Cortex of kidney (tissue), 1 donor: ENCODE data around the gene CYP26C1.

ENCODE experiments used
- DNase-seq: peaks from one replicate; lab custom pipeline; 2025; lab: John Stamatoyannopoulos, UW

CYP26C1 gene, protein sequence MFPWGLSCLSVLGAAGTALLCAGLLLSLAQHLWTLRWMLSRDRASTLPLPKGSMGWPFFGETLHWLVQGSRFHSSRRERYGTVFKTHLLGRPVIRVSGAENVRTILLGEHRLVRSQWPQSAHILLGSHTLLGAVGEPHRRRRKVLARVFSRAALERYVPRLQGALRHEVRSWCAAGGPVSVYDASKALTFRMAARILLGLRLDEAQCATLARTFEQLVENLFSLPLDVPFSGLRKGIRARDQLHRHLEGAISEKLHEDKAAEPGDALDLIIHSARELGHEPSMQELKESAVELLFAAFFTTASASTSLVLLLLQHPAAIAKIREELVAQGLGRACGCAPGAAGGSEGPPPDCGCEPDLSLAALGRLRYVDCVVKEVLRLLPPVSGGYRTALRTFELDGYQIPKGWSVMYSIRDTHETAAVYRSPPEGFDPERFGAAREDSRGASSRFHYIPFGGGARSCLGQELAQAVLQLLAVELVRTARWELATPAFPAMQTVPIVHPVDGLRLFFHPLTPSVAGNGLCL

GRCh38 chr10:93059975-93060886 is at the start of gene CYP26C1:
TSS of gene CYP26C1 (plus strand) at chr10:93060798. CDS start at chr10:93061264, 466 bp downstream.
- DNase-seq, result no peak

DNA sequence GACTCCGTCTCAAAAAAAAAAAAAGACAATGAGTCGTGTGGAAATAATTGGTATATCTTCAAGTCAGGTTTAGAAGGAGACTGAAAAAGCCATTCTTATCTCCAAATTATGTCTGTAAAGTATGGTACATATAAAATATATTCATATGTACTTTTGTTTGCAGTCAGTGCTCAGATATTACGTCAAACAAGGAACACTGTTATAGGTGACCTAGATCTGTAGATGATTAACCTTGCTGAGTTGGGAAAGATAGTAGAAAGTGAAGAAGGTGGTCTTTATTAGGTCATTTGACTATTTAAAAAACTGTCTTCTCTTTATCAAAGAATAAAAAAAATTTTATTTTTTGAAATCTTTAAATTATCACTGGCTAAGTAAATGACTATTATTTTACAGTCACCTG is 44.9 kb upstream of the CYP26C1 start:
- DNase-seq, result no peak

GRCh38 chr10:93023013-93023650 is 37.5 kb upstream of the CYP26C1 start:
- DNase-seq, result no peak

DNA sequence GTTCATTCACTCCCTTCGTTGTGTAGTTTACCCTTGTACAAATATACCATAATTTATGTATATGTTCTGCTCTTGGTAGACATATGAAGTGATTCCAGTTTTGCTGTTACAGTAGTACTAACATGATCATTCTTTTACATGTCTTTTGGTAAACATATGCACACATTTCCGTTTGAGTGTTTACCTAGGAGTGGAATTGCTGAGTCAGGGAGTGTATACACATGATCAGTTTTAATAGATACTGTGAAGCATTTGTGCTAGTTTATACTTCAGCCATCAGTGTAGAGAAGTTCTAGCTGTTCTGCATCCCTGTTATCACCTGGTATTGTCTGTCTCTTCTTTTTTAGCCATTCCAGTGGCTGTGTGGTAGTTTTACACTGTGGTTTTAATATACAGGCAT is 34.5 kb upstream of the CYP26C1 start:
- no peak for DNase-seq

DNA sequence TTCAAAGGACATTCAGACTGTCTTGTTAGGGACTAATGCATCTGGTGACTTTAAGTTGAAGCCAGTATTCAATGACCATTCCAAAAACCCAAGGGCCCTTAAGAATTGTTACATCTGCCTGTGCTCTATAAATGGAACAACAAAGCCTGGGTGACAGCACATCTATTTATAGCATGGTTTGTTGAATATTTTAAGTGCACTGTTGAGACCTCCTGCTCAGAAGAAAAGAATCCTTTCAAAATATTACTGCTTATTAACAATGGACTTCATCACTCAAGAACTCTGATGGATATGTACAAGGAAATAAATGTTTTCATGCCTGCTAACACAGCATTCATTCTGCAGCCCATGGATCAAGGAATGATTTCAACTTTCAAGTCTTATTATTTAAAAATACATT is 33.1 kb upstream of the CYP26C1 start:
- no peak for DNase-seq

GRCh38 chr10:93028883-93029282 is 31.7 kb upstream of the CYP26C1 start:
- no peak for DNase-seq

DNA sequence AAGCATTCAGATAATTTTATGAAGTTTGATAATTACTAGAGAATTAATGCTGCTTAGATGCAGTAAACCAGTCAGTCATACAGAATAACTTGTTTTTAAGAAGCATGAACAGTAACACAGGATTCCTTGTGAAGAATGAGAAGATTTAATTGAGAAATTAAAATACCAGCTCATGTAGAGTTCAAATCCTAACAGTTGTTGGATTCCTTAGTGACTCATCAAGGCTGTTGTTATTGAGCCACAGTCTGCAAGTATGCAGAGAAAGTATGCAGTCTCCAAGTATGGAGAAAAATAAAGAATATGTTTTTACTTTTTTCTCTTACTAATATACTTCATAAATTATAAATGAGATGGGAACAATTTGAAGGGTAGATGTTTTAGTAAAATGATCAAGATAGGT is 30.2 kb upstream of the CYP26C1 start:
- DNase-seq, result no peak

DNA sequence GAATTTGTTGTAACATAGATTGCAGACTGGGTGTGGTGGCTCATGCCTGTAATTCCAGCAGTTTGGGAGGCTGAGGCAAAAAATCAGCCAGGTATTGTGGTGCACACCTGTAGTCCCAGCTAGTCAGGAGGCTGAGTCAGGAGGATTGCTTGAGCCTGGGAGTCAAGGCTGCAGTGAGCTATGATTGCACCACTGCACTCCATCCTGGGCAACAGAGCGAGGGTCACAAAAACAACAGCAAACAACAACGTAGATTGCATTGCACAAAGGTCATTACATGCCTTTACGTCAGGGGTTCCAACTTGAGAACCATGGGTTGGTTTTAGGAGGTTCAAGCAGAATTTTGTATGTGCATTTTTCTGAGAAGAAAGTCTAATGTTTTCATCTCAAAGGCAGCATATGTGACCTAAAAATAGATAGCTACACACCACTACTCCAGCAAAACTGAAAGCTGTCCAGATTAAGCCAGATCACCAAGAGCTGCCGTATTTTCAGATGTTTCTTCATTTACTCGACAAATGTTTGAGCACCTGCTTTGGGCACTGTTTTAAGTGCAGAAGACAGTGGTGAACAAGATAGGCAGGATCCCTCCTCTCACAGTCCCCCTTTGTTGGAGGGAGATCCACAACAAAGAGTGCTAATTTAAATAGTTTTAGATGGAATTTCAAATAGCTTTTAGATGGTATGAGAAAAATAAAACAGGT is 28.3 kb upstream of the CYP26C1 start:
- DNase-seq, result no peak

- no peak for DNase-seq
Measured at GRCh38 chr10:93032809-93033137, 27.8 kb upstream of the CYP26C1 start.

DNA sequence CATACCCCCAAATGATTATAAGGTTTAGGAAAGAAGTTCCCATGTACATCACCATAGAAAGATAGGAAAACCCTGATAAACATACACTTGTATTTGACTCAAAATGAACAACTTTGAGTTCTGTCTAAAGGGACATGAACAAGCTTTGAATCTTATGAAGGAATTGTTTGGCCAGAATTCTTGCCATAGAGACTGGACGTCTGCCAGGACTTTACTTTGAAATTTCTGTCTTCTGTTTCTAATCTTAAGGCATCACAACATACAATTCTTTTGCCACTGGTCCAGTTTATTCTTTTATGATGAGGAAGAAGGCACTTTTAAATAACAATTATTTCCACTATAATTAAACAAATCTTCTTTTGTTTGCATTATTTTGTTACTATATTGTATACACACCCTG is 26.2 kb upstream of the CYP26C1 start:
- DNase-seq, result no peak

DNA sequence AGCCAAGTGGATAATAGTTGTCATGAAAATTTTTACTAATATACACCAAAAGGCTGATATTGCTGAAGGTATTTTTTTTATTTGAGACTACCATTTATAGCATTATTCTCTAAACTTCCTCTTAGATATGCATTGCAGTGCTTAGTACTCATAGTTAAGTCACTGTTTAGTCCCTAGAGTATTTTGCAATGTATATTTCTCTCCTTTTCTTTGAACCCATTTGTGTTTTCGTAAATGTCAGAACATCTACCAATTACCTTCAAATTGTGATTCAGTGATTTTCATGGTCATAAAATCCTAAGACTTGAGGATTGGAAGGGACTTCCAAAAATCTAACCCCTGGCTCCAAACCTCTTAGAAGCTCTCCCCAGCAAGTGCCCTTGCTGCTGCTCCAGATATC is 21.5 kb upstream of the CYP26C1 start:
- DNase-seq, result no peak

DNA sequence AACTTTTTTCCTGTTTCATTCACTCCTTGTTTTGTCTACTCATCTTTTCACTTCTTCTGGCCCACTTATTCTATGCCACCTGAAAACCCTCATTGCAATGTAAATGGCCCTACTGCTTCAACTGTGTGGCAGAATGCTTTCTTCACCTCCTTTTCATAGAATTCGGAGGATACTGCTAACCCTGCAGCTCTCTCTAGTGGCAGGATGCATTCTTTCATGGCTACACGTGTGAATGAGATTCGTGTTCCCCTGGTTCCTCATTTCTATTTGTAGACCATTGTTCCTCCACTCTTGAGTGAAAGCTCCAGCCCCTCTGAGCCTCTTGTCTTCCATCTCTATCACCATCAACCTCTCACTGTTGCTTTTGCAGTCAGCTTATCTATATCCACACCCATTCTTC is 20.9 kb upstream of the CYP26C1 start:
- DNase-seq, result no peak

- DNase-seq, result no peak
Measured at GRCh38 chr10:93054486-93054885, 6.1 kb upstream of the CYP26C1 start.

GRCh38 chr10:93058139-93058538 is 2.5 kb upstream of the CYP26C1 start:
- DNase-seq, result no peak

DNA sequence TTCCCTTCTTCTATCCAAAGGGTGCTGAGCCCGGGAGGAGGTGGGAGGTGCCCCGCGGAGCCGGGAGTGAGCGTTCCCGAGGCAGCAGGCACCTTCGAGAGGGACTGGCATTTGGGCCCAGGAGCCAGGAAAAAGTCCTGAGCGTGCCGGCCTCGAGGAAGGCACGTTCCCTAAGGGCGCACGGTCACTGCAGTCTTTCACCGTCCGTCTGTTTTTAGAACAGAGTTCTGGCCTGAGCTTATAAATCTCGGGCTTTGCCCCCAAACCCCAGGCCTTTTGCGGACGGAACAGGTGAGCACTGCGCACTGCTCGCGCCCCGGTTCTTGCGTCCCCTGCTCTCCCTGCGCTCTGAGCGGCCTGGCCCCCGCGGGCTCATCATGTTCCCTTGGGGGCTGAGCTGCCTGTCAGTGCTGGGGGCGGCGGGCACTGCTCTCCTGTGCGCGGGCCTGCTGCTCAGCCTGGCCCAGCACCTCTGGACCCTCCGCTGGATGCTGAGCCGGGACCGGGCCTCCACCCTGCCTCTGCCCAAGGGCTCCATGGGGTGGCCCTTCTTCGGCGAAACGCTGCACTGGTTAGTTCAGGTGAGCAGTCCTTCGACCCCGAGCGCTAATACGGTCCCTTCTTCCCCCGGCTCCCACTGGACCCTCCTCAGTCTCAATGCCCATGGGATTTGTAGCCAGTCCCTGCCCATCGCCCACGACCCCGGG is 442 bp downstream of the CYP26C1 start:
- DNase-seq, result no peak

DNA sequence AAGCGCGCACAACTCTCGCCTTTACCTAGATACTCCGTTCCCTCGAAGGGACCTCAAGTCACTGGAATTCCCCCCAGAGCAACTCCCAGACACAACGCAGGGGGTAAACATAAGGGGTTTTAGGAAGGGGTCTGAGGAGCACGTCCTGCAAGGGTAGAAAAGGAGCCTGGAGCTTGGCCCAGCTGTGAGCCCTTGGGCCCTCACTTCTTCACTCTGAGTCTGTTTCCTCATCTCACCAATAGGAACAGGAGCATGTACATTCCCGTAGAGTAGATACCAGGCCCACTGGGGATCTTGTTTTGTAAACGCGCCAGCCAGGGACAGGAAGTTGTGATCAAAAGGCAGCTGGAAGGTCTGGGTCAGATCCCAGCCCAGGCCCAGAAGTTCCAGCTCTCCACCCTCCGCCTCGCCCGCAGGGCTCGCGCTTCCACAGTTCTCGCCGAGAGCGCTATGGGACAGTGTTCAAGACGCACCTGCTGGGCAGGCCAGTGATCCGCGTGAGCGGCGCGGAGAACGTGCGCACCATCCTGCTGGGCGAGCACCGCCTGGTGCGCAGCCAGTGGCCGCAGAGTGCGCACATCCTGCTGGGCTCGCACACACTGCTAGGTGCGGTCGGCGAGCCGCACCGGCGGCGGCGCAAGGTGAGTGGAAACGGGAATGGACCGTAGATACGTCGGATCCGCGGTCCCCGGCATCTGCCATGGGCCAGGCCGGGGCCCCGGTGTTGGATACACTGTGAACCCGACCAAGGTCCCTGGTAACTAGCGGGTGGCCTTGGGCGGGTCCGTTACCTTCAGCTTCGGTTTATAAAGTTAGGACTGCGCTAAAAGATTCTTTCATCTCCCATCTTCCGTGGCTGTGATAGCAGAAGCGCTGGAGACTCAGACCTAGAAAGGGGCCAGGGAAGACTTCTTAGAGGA is 1.3 kb downstream of the CYP26C1 start:
- no peak for DNase-seq

DNA sequence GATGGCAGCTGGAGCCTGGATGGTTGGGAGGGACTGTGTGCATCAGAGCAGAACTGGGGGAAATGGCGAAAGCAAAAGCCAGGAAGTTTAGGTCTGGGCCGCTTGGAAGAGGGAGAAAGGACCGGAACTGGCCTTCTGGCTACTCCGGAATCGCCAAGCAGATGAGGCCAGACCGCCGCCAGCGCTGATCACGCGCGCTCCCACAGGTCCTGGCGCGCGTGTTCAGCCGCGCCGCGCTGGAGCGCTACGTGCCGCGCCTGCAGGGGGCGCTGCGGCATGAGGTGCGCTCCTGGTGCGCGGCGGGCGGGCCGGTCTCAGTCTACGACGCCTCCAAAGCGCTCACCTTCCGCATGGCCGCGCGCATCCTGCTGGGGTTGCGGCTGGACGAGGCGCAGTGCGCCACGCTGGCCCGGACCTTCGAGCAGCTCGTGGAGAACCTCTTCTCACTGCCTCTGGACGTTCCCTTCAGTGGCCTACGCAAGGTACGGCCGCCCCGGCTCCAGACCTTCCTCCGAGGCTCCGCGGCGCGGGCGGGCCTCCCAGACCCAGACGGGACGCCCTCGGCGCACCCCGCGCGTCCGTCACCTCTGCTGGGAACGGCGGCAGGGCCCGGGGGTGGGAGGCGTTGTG is 2.0 kb downstream of the CYP26C1 start:
- DNase-seq, result no peak

DNA sequence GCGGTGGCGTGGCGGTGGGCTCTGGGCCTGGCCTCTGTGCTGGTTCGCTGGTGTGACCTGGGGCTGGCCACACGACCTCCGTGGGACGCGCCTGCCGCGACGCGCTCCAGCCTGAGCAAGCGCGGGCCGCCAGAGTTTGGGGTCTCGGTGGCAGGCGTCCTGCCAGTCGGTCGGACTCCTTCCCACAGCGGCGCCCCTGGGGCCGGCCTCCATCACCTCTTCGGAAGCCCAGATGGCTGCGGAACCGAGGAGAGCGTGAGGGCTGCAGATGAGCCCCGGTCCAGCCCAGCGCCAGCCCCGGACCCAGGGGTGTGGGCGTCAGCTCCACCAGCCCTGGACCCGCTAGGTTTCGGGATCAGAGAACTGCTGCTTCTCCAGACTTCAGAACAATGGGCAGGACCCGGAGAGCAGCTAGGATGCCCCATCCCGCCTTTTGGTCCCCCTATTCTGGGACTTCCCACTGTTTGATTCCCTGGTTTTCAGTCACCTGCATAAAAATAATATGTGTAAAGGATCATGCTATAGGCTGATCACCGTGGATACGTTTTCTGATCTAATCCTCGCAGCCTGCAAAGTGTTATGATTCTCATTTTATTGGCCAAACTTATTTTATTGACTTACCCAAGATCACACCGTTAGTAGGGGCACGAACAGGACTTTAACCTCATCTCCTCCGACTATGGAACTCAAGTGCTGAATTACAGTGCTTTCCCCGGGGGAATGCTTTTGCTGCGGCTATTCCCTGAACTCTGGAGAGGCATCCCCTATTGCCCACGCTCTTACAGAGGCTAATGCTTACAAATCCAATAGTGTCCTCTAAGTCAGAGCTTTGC is 2.8 kb downstream of the CYP26C1 start:
- DNase-seq, result no peak
